GM13976 (cell line): ENCODE data around the gene XYLB.

Source experiments
- DNase-seq: peaks from one replicate; pipeline ENCODE4 v3.0.0; 2012; ENCODE audit warnings: low spot score
- CTCF ChIP-seq: IDR thresholded peaks from 2 replicates; pipeline ENCODE4 v1.5.1; 2012; ENCODE audit warnings: borderline replicate concordance, mild to moderate bottlenecking; ENCODE audit not compliant: insufficient read depth; ENCODE audit errors: extremely low read depth, missing control alignments, control extremely low read depth
- in situ Hi-C: fragments of 300-500 bp; cut with MboI; formaldehyde crosslinking; loops from one replicate; pipeline ENCODE4 v1.12.0; 2022; ENCODE audit warnings: low sequenced_read_pairs, mixed read lengths, inconsistent platforms; ENCODE audit not compliant: unreplicated experiment

XYLB gene

GRCh38 chr3:38335263-38335662 lies 11.3 kb upstream of the XYLB start:
- in situ Hi-C loops: no loop called here
- TF ChIP-seq CTCF: no peak
- DNase-seq: no peak

- DNase-seq: no peak
- in situ Hi-C loops: no loop called here
- TF ChIP-seq CTCF: no peak
Observed at GRCh38 chr3:38337703-38338102, 8.9 kb upstream of the XYLB start.

GRCh38 chr3:38343797-38344594 lies 2.6 kb upstream of the XYLB start:
- TF ChIP-seq CTCF: no peak
- no peak for DNase-seq
- in situ Hi-C loops: no loop called here

- no peak for TF ChIP-seq CTCF
- DNase-seq: no peak
- in situ Hi-C loops: no loop called here
Observed at GRCh38 chr3:38345879-38346586, 552 bp upstream of the XYLB start.

- in situ Hi-C loops: no loop called here
- no peak for TF ChIP-seq CTCF
- no peak for DNase-seq
Observed at GRCh38 chr3:38347421-38348200, 1.0 kb downstream of the XYLB start.

GRCh38 chr3:38348903-38349302 lies 2.3 kb downstream of the XYLB start:
- no peak for DNase-seq
- no peak for TF ChIP-seq CTCF
- in situ Hi-C loops: no loop called here
